ENCODE data around the gene ZNF555.

DNA sequence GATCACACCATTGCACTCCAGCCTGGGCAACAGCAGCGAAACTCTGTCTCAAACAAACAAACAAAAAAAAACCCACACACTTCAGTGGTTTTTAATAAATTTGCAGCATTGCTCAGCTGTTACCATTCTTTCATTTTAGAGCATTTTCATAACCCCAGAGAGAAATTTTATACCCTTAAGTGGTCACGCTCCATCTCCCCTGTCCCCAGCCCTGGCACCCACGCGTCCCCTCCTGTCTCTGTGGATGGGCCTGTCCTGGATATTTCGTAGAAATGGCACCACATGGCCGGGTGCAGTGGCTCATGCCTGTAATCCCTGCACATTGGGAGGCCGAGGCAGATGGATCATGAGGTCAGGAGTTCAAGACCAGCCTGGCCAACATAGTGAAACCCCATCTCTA is 48.1 kb upstream of the ZNF555 start:
- TF ChIP-seq, protein P1, sequence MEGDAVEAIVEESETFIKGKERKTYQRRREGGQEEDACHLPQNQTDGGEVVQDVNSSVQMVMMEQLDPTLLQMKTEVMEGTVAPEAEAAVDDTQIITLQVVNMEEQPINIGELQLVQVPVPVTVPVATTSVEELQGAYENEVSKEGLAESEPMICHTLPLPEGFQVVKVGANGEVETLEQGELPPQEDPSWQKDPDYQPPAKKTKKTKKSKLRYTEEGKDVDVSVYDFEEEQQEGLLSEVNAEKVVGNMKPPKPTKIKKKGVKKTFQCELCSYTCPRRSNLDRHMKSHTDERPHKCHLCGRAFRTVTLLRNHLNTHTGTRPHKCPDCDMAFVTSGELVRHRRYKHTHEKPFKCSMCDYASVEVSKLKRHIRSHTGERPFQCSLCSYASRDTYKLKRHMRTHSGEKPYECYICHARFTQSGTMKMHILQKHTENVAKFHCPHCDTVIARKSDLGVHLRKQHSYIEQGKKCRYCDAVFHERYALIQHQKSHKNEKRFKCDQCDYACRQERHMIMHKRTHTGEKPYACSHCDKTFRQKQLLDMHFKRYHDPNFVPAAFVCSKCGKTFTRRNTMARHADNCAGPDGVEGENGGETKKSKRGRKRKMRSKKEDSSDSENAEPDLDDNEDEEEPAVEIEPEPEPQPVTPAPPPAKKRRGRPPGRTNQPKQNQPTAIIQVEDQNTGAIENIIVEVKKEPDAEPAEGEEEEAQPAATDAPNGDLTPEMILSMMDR (IDR thresholded peaks at IDR 0.05 in 8 of 11, conservative IDR thresholded peaks at IDR 0.05 in 3 of 11) = no peak
- TF ChIP-seq POLR2A (IDR thresholded peaks at IDR 0.05) = no peak
